Measurements from ENCODE around the gene KDM4C.

Gene KDM4C

GRCh38 chr9:6869081-6869948 lies 111.5 kb downstream of the KDM4C start:
- no peak for DNase-seq (ENCODE audit: low read depth)

GRCh38 chr9:6870149-6870548 lies 112.4 kb downstream of the KDM4C start:
- DNase-seq (ENCODE audit: low read depth): no peak

- no peak for DNase-seq (ENCODE audit: low read depth)
Measured at GRCh38 chr9:6870650-6871477, 113.1 kb downstream of the KDM4C start.

GRCh38 chr9:6873857-6874256 lies 116.1 kb downstream of the KDM4C start:
- DNase-seq (ENCODE audit: low read depth): peak; percentile 17

- no peak for DNase-seq (ENCODE audit: low read depth)
Measured at GRCh38 chr9:6876195-6876894, 118.6 kb downstream of the KDM4C start.

- no peak for DNase-seq (ENCODE audit: low read depth)
Measured at GRCh38 chr9:6877671-6878161, 119.9 kb downstream of the KDM4C start.

- no peak for DNase-seq (ENCODE audit: low read depth)
Measured at GRCh38 chr9:6880626-6881025, 122.9 kb downstream of the KDM4C start.

GRCh38 chr9:6884101-6884500 lies 126.3 kb downstream of the KDM4C start:
- no peak for DNase-seq (ENCODE audit: low read depth)

GRCh38 chr9:6884990-6885389 lies 127.2 kb downstream of the KDM4C start:
- DNase-seq (ENCODE audit: low read depth): no peak

- no peak for DNase-seq (ENCODE audit: low read depth)
Measured at GRCh38 chr9:6887051-6887450, 129.3 kb downstream of the KDM4C start.

- DNase-seq (ENCODE audit: low read depth): no peak
Measured at GRCh38 chr9:6889868-6890267, 132.1 kb downstream of the KDM4C start.

GRCh38 chr9:6893350-6894131 lies 135.8 kb downstream of the KDM4C start:
- no peak for DNase-seq (ENCODE audit: low read depth)

GRCh38 chr9:6894135-6894534 lies 136.4 kb downstream of the KDM4C start:
- DNase-seq (ENCODE audit: low read depth): no peak

- no peak for DNase-seq (ENCODE audit: low read depth)
Measured at GRCh38 chr9:6895754-6896153, 138.0 kb downstream of the KDM4C start.

GRCh38 chr9:6896562-6896961 lies 138.8 kb downstream of the KDM4C start:
- DNase-seq (ENCODE audit: low read depth): no peak

GRCh38 chr9:6897207-6897822 lies 139.5 kb downstream of the KDM4C start:
- no peak for DNase-seq (ENCODE audit: low read depth)

- DNase-seq (ENCODE audit: low read depth): no peak
Measured at GRCh38 chr9:6897898-6898302, 140.1 kb downstream of the KDM4C start.

- DNase-seq (ENCODE audit: low read depth): no peak
Measured at GRCh38 chr9:6899274-6899673, 141.5 kb downstream of the KDM4C start.

GRCh38 chr9:6900440-6900883 lies 142.7 kb downstream of the KDM4C start:
- no peak for DNase-seq (ENCODE audit: low read depth)

- DNase-seq (ENCODE audit: low read depth): no peak
Measured at GRCh38 chr9:6901180-6901579, 143.4 kb downstream of the KDM4C start.

- DNase-seq (ENCODE audit: low read depth): no peak
Measured at GRCh38 chr9:6902423-6902822, 144.7 kb downstream of the KDM4C start.

All from GM04504 (cell line).